ENCODE data around the gene TBC1D8.
A peak's percentile ranks its signal among the peaks of the same experiment; 100 is the strongest.

Gene TBC1D8

GRCh38 chr2:101162561-101163330 lies 11.6 kb upstream of the TBC1D8 start:
- DNase-seq (ENCODE audit: low read depth, low spot score) = peak; percentile 91

- no peak for DNase-seq (ENCODE audit: low read depth, low spot score)
Observed at GRCh38 chr2:101161658-101162057, 10.5 kb upstream of the TBC1D8 start.

DNA sequence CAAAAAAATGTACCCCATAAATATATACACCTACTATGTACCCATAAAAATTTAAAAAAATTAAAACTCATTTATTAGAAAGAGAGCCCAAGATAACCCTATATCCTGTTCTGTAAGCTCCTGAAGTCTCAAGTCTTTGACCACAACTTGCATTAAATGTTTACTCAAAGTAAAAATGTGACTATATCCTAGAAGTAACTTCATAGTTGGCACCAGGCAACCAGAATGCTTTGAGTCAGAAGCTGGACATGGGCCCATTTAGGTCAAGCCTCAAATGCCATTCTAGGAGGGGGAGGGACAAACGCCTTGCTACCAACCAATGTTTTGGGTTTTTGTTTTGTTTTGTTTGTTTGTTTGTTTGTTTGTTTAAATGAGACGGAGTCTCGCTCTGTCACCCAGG lies 9.3 kb upstream of the TBC1D8 start:
- no peak for DNase-seq (ENCODE audit: low read depth, low spot score)

GRCh38 chr2:101159526-101159925 lies 8.3 kb upstream of the TBC1D8 start:
- DNase-seq (ENCODE audit: low read depth, low spot score) = no peak

DNA sequence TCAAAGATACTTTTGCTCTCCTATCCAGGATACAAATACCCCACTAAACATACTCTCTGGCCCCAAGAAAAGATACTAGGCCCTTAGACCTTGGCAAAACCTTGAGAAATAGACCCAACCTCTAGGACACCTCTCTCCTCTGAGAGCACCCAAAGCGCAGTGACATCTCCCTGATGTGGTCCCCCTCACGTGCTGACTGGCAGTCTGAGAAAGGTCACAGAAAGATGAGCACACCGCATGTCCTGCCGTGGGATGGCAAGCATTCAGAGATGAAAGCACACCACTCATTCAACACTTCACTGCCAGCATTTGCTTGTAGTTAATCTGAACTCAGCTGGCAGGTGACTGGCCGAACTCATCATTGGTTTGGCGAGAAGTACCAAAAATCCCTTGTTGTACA lies 6.1 kb upstream of the TBC1D8 start:
- DNase-seq (ENCODE audit: low read depth, low spot score) = no peak

DNA sequence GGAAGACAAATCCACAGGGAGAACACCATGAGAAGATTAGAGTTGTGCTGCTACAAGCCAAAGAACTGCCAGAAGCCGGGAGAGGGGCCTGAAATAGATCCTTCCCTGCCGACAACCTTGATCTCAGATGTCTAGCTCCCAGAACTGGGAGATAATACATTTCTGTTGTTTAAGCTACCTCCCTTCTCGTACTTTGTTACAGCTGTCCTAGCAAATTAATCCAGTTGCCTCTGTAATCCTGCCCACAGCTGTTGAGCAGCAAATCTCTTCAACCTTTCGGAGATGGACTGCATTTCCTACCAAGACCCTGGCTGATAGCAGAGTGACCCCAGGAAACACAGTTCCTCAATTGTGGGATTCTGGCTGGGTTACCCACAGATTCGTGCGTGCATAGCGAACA lies 2.6 kb upstream of the TBC1D8 start:
- DNase-seq (ENCODE audit: low read depth, low spot score) = no peak

DNA sequence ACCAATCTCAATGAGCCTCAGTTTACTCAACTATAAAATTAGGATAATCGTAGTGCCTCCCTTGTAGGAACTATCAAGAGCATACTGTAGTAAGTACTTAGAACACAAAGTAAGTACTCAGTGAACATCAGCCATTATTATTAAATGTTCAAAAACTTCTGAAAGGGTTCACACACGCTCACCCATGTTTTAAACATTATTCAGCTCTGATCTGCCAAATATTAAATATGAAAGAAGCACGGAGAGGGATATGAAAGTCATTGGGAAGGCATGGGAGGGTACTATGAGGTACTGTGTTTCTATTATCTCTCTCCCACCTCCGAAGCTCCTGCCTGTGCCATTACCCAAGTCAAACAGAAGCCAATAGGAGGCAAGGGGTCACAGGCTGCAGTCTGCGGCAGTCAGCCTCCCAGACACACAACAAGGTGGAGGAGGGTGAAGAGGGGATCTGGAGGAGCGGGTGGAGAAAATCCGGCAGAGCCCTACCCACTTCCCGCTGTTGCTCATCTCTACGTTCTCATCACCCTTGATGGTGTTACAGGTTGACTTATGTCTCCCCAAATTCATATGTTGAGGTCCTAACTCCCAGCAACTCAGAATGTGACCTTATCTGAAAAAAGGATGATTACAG lies 2.0 kb upstream of the TBC1D8 start:
- no peak for DNase-seq (ENCODE audit: low read depth, low spot score)

GRCh38 chr2:101152272-101153076 lies 1.3 kb upstream of the TBC1D8 start:
- DNase-seq (ENCODE audit: low read depth, low spot score) = no peak

DNA sequence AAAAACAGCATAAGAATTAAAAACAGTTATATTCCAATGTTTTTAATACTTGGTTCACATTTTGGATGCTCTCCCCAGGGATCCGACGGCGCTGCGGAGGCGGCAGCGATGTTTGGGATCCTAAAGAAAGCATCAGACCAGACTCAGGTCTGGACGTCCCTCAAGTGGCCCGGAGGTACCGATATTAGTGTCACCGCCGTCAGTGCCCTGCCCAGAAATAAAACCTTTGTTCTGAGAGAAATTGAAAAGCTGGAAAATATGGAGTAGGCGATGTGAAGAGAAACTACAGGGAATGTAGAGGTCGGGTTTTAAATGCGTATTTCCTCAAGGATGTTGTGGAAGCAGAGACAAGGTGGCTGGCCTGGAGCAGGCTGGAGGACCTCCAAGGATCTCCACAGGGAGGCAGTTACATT lies 683 bp upstream of the TBC1D8 start:
- no peak for DNase-seq (ENCODE audit: low read depth, low spot score)

DNA sequence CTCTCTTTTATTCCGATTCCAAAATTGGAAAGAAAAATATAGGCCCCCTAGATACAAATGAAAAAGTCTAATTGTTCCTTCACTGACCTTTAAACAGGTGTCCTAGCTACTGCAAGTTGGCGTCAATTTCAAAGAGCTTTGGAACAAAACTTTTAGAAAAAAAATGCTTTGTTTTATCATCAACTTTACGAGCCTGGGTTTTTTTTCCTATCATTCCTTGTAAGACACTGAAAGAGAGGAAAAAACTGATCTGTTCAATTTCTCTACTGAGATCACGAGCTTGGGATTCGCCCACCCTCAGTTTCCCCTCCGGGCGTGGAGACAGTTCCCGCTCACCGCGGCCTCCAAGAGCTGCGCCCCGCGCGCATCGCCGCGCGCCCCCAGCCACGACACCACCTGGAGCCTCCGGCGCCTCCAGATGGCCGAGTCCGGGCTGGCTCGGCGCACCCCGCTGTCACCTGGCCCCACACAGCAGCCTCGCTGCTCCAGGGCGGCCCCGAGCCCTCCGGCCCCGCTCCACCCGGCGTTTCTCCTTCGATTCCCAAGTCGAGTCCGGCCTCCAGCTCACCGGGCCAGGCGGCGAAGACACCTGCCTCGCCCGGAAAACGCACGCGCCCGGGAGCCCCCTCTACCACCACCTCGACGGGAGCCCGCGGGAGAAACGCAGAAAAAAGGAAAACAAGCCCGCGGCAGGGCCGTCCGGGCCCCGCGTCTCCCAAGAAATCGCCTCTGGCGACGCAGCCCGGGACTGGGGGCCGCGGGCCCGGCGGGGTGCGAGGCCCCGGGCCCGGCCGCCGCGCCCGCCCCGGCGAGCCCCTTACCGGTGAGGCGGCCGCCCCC lies 656 bp downstream of the TBC1D8 start:
- DNase-seq (ENCODE audit: low read depth, low spot score) = no peak

DNA sequence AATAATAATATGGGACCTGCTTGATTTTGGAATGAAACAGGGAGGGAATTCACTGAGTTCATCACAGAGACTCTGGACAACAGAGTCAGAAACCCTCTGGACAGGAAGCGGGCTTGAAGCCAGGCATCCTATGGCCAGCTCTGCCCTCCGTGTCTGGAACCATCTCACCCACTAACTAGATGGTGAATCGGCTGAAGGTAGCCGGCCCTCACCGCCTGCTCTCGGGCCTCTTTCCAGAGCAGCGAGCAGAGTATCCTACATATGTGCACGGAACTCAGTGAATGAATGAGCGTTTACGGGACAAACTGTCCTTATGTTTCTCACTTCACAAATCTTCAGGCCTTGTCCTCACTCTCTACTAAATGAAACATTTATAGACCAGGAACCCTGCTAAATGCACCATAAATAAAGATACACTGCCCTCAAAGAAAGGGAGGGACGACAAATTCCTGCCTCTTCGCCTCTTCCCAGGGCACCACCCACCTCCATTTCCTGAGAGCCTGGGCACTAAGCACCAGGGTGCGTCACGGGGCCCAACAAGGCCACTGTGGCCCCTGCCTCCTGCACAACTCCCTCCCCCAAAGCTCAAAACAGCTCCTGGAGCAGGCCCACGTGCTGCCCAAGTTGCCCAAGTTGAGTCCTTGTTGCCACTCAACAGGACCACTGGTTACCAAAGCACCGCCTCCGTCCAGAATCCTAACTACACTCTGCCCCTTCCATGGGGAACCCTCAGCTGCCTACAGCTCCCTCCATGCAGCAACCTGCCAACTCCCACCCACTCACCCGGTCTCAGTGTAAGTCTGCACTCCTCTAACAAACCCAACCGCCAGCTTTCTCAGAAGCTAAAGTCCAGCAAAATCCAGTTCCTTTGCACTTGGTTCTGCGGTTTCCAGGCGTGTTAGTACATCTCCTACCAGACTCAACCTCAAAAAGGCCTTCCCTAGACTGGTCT lies 1.7 kb downstream of the TBC1D8 start:
- DNase-seq (ENCODE audit: low read depth, low spot score) = no peak

GRCh38 chr2:101148777-101149176 lies 2.4 kb downstream of the TBC1D8 start:
- no peak for DNase-seq (ENCODE audit: low read depth, low spot score)

DNA sequence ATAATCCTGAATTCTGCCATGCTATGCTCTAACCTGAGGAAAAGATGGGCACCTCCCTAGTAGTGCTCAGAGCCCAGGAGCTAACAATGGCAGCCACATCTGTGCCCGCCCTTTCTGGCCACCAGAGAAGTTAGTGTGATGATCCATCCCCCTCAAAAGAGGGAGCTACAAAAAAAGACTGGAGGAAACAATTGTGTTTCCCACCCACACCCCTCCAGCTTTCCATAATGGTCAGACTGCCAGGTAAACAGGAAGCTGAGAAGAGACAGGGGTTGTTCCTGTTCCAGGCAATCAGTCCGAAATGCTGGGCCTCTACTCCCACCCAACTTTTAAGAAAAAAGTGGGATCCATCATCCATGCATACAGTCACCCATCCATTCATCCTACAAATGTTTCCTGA lies 3.2 kb downstream of the TBC1D8 start:
- DNase-seq (ENCODE audit: low read depth, low spot score) = no peak

DNA sequence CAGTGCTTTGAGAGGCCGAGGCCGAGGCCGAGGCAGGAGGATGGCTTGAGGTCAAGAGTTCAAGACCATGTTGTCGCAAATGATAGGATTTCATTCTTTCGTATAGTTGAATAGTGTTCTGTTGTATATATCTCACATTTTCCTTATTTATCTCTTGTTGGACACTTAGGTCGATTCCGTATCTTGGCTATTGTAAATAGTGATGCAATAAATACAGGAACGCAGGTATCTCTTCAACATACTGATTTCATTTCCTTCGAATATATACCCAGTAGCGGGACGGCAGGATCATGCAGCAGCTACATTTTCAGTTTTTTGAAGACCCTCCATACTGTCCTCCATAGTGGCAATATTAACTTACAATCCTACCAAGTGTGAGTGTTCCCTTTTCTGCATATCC lies 4.1 kb downstream of the TBC1D8 start:
- DNase-seq (ENCODE audit: low read depth, low spot score) = no peak

DNA sequence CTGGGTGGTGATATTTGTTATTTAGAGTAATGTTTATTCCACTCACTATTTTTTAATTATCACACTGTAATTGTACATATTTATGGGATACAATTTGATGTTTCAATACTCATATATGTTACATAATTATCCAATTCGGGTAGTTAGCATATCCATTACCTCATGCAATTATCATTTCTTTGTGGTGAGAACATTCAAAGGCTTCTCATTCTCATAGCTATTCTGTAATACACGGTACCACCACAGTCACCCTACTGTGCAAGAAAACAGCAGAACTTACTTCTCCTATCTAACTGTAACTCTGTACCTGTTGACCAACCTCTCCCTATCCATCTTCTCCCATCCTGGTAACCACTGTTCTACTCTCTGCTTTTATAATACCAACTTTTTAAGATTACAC lies 4.6 kb downstream of the TBC1D8 start:
- DNase-seq (ENCODE audit: low read depth, low spot score) = no peak

GRCh38 chr2:101145406-101145805 lies 5.8 kb downstream of the TBC1D8 start:
- DNase-seq (ENCODE audit: low read depth, low spot score) = no peak

- no peak for DNase-seq (ENCODE audit: low read depth, low spot score)
Observed at GRCh38 chr2:101142163-101142562, 9.0 kb downstream of the TBC1D8 start.

DNA sequence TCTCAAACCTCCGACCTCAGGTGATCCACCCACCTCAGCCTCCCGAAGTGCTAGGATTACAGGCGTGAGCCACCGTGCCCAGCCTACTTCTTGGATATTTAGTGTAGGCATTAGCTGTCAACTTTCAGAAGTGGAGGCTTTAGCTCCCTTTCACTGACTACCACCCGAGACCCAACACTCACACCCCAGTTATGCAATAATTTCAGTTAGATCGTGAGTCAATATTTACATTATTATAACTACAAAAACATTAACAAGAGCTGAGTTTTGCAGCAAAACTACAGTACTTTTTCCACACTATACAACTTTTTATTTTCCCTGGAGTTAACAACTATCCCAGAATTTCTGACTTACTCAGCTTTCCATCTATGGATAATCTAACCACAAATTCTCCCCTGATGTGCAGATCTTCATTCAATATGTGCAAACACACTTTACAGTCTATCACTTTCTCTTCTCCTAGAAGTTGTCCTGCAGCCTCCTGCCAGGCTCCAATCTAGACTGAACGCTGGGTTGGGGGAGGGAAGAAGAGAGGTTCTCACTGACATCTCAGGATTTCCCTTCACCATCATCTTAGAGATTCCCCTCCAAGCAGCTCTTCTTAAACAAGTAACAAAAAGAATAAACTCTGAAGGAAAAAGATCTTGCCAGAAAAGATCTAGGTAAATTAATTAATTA lies 10.1 kb downstream of the TBC1D8 start:
- DNase-seq (ENCODE audit: low read depth, low spot score) = no peak

DNA sequence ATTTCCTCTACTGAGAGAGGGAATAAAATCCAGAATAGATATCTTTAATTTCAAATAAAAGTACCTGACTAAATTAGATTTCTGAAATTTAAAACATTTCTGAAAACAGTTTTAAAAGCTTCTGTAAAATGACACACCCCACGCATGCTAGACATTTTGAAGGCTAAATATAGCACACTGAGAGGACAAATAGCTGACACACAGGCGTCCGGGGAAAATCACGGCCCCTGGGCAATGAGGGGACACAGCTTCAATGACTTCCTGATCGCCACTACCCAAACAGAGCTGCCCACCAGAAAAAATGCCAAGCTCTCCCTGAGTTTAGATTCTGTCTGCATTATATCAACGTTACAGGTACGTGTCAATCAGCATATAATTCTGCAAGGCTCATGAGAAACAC lies 10.9 kb downstream of the TBC1D8 start:
- no peak for DNase-seq (ENCODE audit: low read depth, low spot score)

- DNase-seq (ENCODE audit: low read depth, low spot score) = no peak
Observed at GRCh38 chr2:101139495-101139894, 11.7 kb downstream of the TBC1D8 start.

Data from iPS DF 19.7 (cell line).